HG03575 (cell line): Measurements from ENCODE around the gene SSC5D.
"Not testable (repeated sequence)": the region's sequence is repeated elsewhere in the genome, so short reads cannot be mapped to it uniquely, and the experiment has no call there.

Experiments
- ATAC-seq: cut with Tn5 transposase; IDR thresholded peaks from one replicate; pipeline ENCODE4 v1.9.1; 2021; ENCODE audit not compliant: unreplicated experiment, insufficient number of reproducible peaks, low FRiP score; ENCODE audit errors: extremely low read depth

Gene SSC5D

GRCh38 chr19:55487924-55488687, at the start of gene SSC5D:
Gene SSC5D, plus strand, starts transcription at chr19:55488436. Its CDS starts 154 bp downstream, at chr19:55488590.
- ATAC-seq = no peak

DNA sequence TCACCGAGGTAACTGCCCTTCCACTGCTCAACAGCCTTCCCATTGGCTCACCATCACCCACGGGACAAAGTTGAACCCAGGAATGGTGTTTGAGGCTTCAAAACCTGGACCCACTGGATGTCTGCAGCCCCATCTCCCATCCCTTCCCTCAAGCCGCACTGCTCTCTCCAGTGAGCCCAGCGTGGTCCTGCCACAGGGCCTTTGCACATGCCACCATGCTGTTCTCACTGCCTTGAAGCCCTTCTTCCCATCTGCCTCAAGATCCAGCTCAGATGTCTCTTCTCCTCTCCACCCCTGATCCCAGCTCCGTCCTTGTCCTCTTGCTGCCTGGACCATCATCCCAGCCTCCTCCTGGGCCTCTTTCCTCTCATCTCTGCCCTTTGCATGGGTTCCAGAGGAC, 49.2 kb upstream of the SSC5D start:
- ATAC-seq = no peak

DNA sequence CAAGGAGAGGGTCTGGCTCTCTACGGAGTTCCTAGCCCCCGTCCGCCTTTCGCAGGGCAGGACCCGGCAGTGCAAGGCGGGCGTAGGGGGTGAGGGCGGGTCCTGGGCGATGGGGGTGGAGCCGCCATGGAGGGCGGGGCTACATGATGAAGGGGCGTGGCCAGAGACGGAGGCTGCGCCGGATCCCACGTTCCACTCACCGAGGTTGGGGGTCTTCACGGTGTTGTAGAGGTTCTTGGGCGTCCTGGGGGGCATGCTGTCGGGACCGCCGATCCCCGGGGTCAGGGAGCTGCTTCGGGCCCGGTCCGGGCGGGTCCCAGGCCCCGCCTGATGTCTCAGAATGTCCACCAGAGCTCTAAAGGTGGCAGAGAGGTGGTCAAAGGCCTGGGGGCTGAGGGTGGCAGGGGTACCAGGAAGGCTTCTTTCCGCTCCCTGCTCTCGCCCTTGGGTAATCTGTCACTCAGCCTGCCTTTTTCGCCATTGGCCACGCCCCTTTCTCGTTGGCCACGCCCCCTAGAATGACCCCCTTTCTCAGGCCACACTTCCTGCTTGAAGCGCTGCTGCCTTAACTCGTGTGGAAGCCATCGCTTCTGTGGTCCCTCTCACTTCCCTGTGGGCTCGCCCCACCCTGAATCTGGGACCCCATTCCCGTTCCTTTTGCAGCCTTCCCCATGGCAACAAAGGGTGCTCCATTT, 47.7 kb upstream of the SSC5D start:
- ATAC-seq = no peak

DNA sequence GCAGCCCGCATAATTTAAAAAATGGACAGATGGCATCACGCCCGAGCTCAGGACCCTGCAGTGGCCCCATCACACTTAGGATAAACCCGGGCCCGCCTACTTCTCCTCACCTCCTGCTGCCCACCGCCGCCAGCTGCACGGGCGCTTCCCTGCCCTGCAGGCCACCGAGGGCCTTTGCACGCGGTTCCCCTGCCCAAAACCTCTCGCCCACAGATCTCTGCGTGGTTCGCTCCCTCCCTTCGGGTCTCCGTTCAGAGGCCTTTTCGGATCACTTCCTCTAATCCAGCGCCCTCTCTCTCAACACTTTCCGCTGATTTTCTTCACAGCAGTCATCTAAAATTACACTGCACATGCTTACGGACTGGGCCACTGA, 46.9 kb upstream of the SSC5D start:
- no peak for ATAC-seq

DNA sequence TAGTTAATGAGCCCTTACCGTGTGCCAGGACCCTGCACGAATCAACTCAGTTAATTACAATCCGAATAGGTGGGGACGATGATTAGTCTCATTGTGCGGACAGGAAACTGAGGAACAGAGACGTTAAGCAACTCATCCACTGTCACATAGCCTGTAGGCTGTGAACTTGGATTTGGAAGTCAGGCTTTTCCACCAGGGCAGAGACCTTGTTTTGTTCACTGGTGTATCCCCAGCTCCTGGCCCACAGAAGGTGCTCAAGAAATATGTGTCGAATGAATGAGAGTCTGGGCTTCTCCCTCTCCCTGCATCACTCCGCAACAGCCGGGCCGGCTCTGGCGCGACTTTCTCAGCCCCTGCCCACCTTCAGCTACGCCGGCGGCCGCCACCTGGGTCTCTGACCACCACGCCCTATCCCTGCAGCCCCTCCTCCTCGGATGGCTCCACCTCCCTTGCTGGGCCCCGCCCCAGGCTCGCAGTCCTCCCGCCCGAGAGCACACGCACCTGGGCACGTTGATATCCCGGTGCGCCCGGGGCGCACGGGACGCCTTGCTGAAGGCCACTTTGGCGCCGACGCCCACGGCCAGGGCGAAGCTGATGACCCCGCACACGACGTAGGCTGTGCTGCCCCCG, 46.4 kb upstream of the SSC5D start:
- no peak for ATAC-seq

GRCh38 chr19:55442372-55442961, 45.8 kb upstream of the SSC5D start:
- no peak for ATAC-seq

- ATAC-seq = no peak
These were observed 45.0 kb upstream of the SSC5D start, which contains the start of gene SHISA7 for GRCh38 chr19:55443045-55443823. Gene SHISA7, minus strand, starts transcription at chr19:55443300. Its CDS starts 437 bp downstream, at chr19:55442863.

DNA sequence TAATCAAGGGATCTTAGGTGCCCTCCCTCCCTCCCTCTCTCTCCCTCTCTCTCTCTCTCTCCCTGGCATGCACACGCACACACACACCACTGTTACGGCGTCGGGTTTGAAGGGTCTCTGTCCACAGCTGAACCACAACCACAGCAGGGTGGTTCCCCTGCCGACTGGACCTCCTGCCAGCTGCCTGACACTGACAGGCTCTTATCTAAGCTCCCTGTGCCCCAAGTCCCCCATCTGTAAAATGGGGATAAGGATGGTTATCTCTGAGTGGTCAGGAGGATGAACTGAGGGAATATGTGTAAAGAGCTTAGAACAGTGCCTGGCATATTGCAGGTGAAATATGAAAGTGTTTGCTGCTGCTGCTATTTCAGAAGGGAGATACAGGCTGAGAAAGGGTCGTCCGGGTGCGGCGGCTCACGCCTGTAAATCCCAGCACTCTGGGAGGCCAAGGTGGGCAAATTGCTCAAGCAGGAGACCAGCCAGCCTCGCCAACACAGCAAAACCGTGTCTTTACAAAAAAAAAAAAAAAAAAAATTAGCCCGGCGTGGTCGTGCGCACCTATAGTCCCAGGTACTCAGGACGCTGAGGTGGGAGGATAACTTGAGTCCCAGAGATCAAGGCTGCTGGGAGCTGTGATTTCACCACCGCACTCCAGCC, 44.3 kb upstream of the SSC5D start:
- ATAC-seq = no peak

DNA sequence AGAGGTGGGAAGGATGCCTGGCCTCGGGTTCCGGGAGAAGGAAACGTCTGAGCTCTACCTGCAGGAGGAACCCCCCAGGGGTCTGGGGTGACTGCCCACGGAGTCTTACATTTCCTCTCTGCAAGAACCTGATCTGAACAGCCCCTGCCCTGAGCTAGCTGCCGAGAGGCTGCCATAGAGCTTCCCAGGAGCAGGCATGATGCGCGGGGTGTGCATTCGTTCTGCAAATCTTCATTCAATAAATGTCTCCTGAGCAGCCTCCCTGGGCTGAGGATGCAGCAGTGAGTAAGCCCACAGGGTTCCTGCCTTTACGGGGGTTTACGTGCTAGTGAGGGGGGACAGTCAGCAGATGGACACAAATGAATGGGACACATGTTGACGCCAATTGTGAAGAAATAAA, 43.6 kb upstream of the SSC5D start:
- ATAC-seq = no peak

GRCh38 chr19:55446060-55446459, 42.2 kb upstream of the SSC5D start:
- ATAC-seq = no peak

DNA sequence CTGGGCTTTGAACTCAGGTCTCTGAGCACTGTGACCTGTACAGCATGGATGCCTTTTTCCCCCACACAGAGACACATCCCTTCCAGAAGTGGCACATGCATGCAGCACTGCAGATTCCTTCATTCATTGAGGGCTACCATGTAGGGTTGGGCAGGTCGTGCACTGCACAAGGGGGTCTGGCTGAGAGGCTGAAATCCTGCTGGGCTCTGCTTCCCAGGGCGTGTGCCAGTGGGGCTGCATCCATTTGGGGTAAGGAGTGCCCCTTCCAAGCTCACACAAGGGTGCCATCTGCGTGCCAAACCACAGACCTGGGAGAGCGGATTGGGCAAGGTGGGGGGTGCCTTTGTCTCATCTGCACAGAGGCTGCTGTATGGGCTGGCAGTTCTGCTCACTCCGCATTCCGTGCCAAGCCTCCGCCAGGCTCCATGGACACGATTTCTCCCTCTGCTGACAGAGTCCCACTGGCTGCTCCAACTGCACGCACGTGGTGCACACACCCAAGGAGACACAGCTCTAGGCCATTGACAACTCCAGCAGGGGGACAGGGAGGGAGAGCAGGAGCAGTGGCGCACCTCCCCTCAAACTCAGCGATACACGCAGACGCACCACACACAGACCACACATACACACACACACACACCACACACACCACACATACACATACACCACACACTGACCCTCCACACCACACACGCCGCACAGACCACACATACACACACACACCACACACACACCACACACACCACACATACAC, 40.6 kb upstream of the SSC5D start:
- no peak for ATAC-seq

- not testable (repeated sequence) for ATAC-seq
These were observed 40.1 kb upstream of the SSC5D start for GRCh38 chr19:55448175-55448490.

DNA sequence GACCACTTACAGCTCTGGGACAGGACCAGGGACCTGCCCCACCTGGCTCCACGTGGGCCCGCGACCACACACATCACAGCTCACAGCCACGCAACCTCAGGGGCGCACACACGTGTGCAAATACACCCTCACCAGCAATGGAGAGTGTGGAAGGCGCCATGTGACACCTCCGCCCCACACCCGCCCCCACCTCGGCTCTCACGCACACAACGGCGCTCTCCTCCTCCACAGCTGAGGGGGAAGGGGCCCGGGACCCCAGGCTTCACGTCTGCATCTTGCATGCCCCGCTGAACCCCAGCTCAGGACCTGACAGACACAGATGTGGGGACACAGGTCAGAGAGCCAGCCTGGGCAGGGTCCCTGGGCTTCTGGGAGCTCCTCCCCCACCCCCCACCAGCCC, 38.8 kb upstream of the SSC5D start:
- no peak for ATAC-seq

- no peak for ATAC-seq
These were observed 36.9 kb upstream of the SSC5D start for GRCh38 chr19:55451163-55451964.

DNA sequence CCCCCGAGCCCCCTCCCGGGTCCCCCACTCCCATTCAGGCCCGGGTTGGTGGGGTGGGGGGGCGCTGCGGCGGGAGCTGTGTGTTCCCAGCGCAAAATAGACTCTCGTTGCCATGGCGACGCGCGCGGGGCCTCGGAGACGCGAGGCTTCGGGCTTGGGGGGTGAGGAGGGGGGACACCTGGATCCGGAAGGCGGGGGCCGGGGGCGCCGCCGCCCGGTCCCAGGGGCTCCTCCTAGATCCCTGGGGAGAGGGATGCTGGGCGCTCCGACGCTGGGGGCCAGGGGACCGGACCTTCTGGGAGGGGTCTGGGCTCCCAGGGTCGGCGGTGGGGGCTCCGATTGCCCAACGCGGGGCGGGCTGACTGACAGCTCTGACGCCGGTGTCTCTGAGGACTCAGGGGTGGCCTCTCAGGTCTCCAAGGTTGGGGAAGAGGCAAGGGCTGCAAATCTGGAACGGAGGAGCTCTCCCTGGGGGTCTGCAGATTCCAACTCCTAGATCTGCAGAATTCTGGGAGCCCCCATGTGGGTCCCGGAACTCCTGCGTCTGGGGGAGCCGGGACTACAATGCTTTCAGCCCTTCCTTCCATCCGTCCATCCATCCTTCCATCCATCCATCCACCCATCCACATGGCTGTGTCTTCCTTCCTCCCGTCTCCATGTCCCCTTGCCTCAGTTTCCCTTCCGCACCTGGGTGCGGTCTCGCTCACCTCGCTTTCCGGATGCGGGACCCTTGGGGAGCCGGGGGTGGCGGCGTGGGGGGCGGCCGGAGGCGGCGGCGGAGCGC, 36.1 kb upstream of the SSC5D start:
- ATAC-seq = no peak

DNA sequence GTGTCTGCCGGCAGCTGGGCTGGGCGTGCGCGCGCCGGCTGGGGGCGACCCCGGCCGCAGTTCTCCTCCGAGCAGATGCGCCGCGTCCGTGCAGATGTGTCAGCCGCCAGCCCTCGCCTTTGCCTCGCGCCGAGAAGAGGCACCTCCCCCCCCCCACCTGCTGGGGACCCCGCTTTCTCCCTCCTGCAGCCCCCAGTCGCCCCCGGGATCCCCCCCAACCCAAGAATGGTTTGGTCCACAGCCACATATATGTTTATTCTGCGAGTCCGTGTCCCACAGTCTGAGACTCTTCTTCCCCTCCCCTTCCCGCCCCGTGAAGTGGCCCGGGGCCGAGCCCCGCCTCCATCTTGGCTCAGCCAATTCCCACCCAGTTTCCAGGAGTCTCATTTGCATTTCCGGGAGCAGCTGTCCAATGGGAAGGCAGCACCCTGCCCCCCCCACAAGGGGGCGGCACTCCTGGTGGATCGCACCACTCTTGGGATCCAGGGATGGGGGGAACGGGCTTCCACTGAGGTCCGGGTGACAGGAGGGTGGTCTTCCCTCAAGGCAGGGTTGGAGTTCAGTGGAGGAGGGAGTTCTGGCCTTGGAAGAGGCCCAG, 35.4 kb upstream of the SSC5D start:
- no peak for ATAC-seq
